Spleen (tissue), 11 donors: ENCODE measurements around the gene PCARE. TPM values are rescaled to one million over a fixed set of nuclear protein-coding genes. Genes with fewer than 3 reads are reported as not detected.

Source experiments
- DNase-seq: peaks from one replicate; pipeline ENCODE4 v3.0.0-alpha.2; 2020
- H3K27ac ChIP-seq, 8 donors: fragments of 200-600 bp; sonication (generic) in 7 of 8; 1 replicate in 4 of 8; 2 replicates in 4 of 8; pipeline versions ENCODE4 v1.5.0 to v1.8.0; 2016 to 2021; ENCODE audit warnings: inconsistent platforms in 4 of 8, mild to moderate bottlenecking in 4 of 8, moderate library complexity in 1 of 8
- H3K27me3 ChIP-seq, 7 donors: fragments of 200-600 bp; sonication (generic) in 6 of 7; replicated peaks in 1 of 7; 1 replicate in 4 of 7; 2 replicates in 3 of 7; pipeline versions ENCODE4 v1.5.0 to v1.8.0; 2016 to 2021; ENCODE audit warnings: inconsistent platforms in 3 of 7, mild to moderate bottlenecking in 1 of 7
- H3K36me3 ChIP-seq, 6 donors: fragments of 200-600 bp; sonication (generic) in 5 of 6; 1 replicate in 4 of 6; 2 replicates in 2 of 6; pipeline versions ENCODE4 v1.5.0 to v1.8.0; 2016 to 2021; ENCODE audit warnings: inconsistent platforms in 2 of 6
- H3K4me1 ChIP-seq, 6 donors: fragments of 200-600 bp; sonication (generic) in 5 of 6; 1 replicate in 3 of 6; 2 replicates in 3 of 6; pipeline versions ENCODE4 v1.5.0 to v1.8.0; 2016 to 2021; ENCODE audit warnings: inconsistent platforms in 3 of 6
- H3K4me3 ChIP-seq, 8 donors: fragments of 200-600 bp; sonication (generic) in 7 of 8; 1 replicate in 4 of 8; 2 replicates in 4 of 8; pipeline versions ENCODE4 v1.5.0 to v1.8.0; 2016 to 2021; ENCODE audit warnings: inconsistent platforms in 4 of 8, mild to moderate bottlenecking in 4 of 8, moderate library complexity in 2 of 8
- H3K9me3 ChIP-seq, 8 donors: fragments of 200-600 bp; sonication (generic) in 7 of 8; 1 replicate in 4 of 8; 2 replicates in 4 of 8; pipeline versions ENCODE4 v1.5.0 to v1.8.0; 2016 to 2021; ENCODE audit warnings: inconsistent platforms in 4 of 8
- POLR2A ChIP-seq, 3 donors: fragments of 450-650 bp; IDR thresholded peaks; one replicate each; pipeline ENCODE4 v1.5.1; 2017; ENCODE audit warnings: antibody characterized with exemption in 3 of 3, mild to moderate bottlenecking in 1 of 3
- POLR2AphosphoS5 ChIP-seq, 3 donors: sonication (generic); formaldehyde crosslinking; IDR thresholded peaks; one replicate each; pipeline ENCODE4 v1.5.1; 2017; ENCODE audit warnings: antibody characterized with exemption in 3 of 3
- WGBS, 5 donors: extraction: QIAGEN DNeasy Blood & Tissue Kit in 3 of 5; methylation state at CpG; one replicate each; pipeline versions ENCODE4 v1.1.5 to v1.1.7; 2013 to 2018; 5-methylcytosine and 5-hydroxymethylcytosine counted together
- intact Hi-C: fragments of 100-400 bp; cut with DNase I; formaldehyde crosslinking; loops from one replicate; pipeline ENCODE4 v1.15.0; 2023; ENCODE audit warnings: low total_unique reads
- polyA plus RNA-seq, 3 donors: library from polyadenylated mRNA; stranded (reverse); fragments of 200-250 nt; gene quantifications; one replicate each; pipeline ENCODE4 v1.2.1, GENCODE V29; 2013
- total RNA-seq, 7 donors: library from RNA; depleted of rRNA in 3 of 7; stranded (reverse); fragments of >200 nt in 3 of 7; fragmentation: NEBNext Ultra II Directional in 4 of 7; extraction: Animal tissue kit (Norgen Biotek cat#: 25700) in 4 of 7; gene quantifications; one replicate each; pipeline versions ENCODE4 v1.1.0 to v1.2.1, GENCODE V29; 2016 to 2021
- TF ChIP-seq, protein P1 (sequence below), 11 experiments: fragments of 200-600 bp in 7 of 11; fragments of 450-650 bp in 4 of 11; sonication (generic) in 4 of 11; IDR thresholded peaks in 8 of 11; conservative IDR thresholded peaks in 3 of 11; 1 replicate in 7 of 11; 2 replicates in 4 of 11; pipeline versions ENCODE4 v1.4.0 to v1.8.0; 2016 to 2021; ENCODE audit warnings: antibody characterized with exemption in 11 of 11, inconsistent platforms in 4 of 11, mild to moderate bottlenecking in 1 of 11
- donor health status: healthy with polysubstance abuse.
- donor health status: DM: no; HTN: no; CAD: no; lungs with moderate emphysema.
- donor health status: DM: no; HTN: no; CAD: no.
- donor health status: Bipolar disorder and iron deficiency.
- donor health status: healthy.
- donor health status: DM: no; HTN: no; CAD: no.
- donor health status: DM: yes; HTN: yes; CAD: no.

The PCARE gene
- total and polyA plus RNA-seq, 10 donors: not detected

DNA sequence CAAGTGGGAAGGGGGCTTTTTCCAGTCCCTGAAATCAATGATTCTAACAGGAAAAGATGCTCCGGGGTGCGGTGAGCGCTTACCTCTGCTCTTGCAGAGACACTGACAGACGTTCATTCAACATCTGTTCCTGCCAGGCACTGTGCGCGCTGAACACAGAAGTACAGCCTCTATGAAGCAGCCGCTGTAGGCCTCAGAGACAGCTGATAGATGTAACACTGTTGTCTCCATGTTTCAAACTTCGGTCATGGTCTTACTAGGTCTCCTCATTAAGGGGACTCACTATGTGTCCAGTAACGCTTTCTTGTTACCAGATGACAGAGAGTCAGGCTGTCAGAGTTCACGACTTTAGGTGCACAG, 40.2 kb upstream of the PCARE start:
- Histone ChIP-seq H3K36me3 (no peaks in the 10 kb centered on the region), H3K27ac (peak overlapping the region in 7 of 8 donors; percentile 68 to 95 (median 86)), H3K27me3 (peaks cover 0 to 22% (median 0%) of the 10 kb centered on the region in 7 donors), H3K4me3 (peak overlapping the region in 6 of 8 donors; percentile 29 to 89 (median 64)), H3K4me1 (peaks cover 0 to 57% (median 27%) of the 10 kb centered on the region in 6 donors), H3K9me3 (no peaks in the 10 kb centered on the region)
- DNase-seq: no peak
- intact Hi-C loops: no loop called here
- TF ChIP-seq POLR2A (IDR thresholded peaks at IDR 0.05): no peak
- TF ChIP-seq POLR2AphosphoS5 (IDR thresholded peaks at IDR 0.05): no peak
- TF ChIP-seq, protein P1, sequence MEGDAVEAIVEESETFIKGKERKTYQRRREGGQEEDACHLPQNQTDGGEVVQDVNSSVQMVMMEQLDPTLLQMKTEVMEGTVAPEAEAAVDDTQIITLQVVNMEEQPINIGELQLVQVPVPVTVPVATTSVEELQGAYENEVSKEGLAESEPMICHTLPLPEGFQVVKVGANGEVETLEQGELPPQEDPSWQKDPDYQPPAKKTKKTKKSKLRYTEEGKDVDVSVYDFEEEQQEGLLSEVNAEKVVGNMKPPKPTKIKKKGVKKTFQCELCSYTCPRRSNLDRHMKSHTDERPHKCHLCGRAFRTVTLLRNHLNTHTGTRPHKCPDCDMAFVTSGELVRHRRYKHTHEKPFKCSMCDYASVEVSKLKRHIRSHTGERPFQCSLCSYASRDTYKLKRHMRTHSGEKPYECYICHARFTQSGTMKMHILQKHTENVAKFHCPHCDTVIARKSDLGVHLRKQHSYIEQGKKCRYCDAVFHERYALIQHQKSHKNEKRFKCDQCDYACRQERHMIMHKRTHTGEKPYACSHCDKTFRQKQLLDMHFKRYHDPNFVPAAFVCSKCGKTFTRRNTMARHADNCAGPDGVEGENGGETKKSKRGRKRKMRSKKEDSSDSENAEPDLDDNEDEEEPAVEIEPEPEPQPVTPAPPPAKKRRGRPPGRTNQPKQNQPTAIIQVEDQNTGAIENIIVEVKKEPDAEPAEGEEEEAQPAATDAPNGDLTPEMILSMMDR (IDR thresholded peaks at IDR 0.05 in 8 of 11, conservative IDR thresholded peaks at IDR 0.05 in 3 of 11): no peak
- 84 to 86% (median 84%) methylated on average over 10 of the region's 10 CpGs for WGBS, 5 donors

DNA sequence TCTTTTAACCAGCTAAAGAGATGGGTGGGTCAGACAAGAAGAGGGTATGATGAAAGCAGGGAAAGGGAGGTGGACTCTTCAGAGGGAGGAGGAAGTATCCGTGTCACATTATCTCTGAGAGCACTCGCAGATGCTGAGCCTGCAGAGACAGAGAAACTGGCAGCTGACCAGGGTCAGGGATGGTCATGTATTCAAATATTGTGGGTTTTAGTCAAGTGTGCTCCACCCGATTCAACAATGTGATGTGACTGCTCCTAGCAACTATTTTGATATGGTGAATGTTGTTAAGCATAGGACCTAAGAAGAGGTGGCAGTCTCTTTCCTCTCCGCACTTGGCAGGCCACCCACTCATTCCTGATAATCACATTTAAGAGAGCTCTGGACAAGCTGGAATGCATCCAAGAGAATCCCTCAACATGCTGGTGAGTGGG, 39.6 kb upstream of the PCARE start:
- no peak for DNase-seq

DNA sequence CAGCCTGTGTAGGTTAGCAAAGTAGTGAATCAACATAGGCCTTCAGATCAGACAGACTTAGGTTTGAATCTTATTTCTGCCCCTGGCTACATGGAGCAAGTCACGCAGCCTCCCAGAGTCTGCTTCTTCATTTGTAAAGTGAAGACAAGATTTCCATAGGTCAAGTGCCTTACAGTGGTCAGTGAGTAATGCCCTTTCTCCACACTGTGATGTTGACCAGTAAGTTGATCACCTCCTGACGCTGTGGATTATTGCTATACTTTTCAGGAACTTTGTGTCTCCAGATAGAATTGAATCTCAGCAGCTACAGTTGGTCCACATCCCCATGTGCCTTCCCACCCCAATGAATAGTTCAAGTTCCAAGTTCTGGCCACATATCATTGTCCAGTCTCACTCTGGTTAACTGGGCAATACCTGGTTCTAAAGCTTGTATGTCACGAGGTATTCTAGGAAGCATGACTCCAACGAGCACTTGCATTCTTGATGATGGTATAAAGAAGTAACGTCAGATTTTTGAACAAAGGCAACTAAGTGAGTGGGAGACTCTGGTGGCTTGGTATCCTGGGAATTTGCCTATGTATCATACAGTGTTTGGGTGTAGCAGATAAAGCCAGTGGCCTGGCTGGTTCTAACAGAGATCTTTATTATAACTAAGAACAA, 38.8 kb upstream of the PCARE start:
- 77 to 91% (median 89%) methylated on average over 5 of the region's 5 CpGs for WGBS, 5 donors
- H3K27ac ChIP-seq: peak overlapping the region in 2 of 8 donors; percentile 93 to 95

More for the DNA sequence above, 39.6 kb upstream of the PCARE start:
- Histone ChIP-seq H3K27ac (peak overlapping the region in 4 of 8 donors; percentile 81 to 95 (median 92)), H3K36me3 (no peaks in the 10 kb centered on the region), H3K9me3 (no peaks in the 10 kb centered on the region), H3K4me3 (peak overlapping the region in 1 of 8 donors; percentile 89), H3K4me1 (peaks cover 0 to 50% (median 27%) of the 10 kb centered on the region in 6 donors), H3K27me3 (peaks cover 0 to 22% (median 0%) of the 10 kb centered on the region in 7 donors)
- WGBS, 5 donors: 35 to 64% (median 47%) methylated on average over 4 of the region's 4 CpGs
- TF ChIP-seq, protein P1 (IDR thresholded peaks at IDR 0.05 in 8 of 11, conservative IDR thresholded peaks at IDR 0.05 in 3 of 11): no peak
- no peak for TF ChIP-seq POLR2A (IDR thresholded peaks at IDR 0.05)
- TF ChIP-seq POLR2AphosphoS5 (IDR thresholded peaks at IDR 0.05): peak in 1 of 3 donors; percentile 69
- intact Hi-C loops: no loop called here

DNA sequence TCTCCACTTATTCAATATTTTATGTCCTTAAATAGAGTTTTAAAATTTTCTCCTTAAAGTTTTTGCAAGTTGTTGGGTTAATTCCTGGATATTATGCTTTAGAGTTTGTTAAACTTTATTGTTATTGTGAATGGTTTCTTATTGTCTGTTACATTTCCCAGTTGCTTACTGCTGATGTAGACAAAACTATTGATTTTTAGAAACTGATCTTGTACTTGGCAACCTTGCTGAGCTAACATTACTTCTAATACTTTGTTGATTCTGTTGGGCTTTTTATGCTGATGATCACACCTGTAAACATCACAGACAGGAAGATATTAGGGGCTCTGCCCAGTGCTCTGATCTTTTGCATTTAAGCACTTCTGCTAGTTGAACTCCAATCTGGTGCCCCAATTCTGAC, 38.1 kb upstream of the PCARE start:
- TF ChIP-seq, protein P1 (IDR thresholded peaks at IDR 0.05 in 8 of 11, conservative IDR thresholded peaks at IDR 0.05 in 3 of 11): no peak
- TF ChIP-seq POLR2A (IDR thresholded peaks at IDR 0.05) (no peak), POLR2AphosphoS5 (IDR thresholded peaks at IDR 0.05) (no peak)
- Histone ChIP-seq H3K36me3 (no peaks in the 10 kb centered on the region), H3K4me3 (no peak overlapping the region), H3K27ac (no peak overlapping the region), H3K9me3 (no peaks in the 10 kb centered on the region), H3K4me1 (peaks cover 0 to 37% (median 22%) of the 10 kb centered on the region in 6 donors), H3K27me3 (peaks cover 0 to 22% (median 0%) of the 10 kb centered on the region in 7 donors)
- intact Hi-C loops: no loop called here
- DNase-seq: no peak

More for the DNA sequence above, 38.8 kb upstream of the PCARE start:
- intact Hi-C loops: no loop called here
- TF ChIP-seq, protein P1 (IDR thresholded peaks at IDR 0.05 in 8 of 11, conservative IDR thresholded peaks at IDR 0.05 in 3 of 11): no peak
- TF ChIP-seq POLR2AphosphoS5 (IDR thresholded peaks at IDR 0.05): no peak
- Histone ChIP-seq H3K27me3 (peaks cover 0 to 22% (median 0%) of the 10 kb centered on the region in 7 donors), H3K36me3 (no peaks in the 10 kb centered on the region), H3K9me3 (no peaks in the 10 kb centered on the region), H3K4me1 (peaks cover 0 to 45% (median 27%) of the 10 kb centered on the region in 6 donors), H3K4me3 (no peak overlapping the region)
- DNase-seq: no peak
